ENCODE measurements around the gene TMEM168.
"Not testable (repeated sequence)": the region's sequence is repeated elsewhere in the genome, so short reads cannot be mapped to it uniquely, and the experiment has no call there.

The TMEM168 gene

GRCh38 chr7:112789817-112790585 is at the start of gene TMEM168:
Gene TMEM168, minus strand, starts transcription at chr7:112790393. Its CDS starts 5,568 bp downstream, at chr7:112784825.
- DNase-seq (ENCODE audit: low spot score), result peak; percentile 67

- DNase-seq (ENCODE audit: low spot score), result not testable (repeated sequence)
Observed at GRCh38 chr7:112835928-112836327, 45.7 kb upstream of the TMEM168 start.

- no peak for DNase-seq (ENCODE audit: low spot score)
Observed at GRCh38 chr7:112833082-112833481, 42.9 kb upstream of the TMEM168 start.

GRCh38 chr7:112830769-112831168 is 40.6 kb upstream of the TMEM168 start:
- no peak for DNase-seq (ENCODE audit: low spot score)

DNA sequence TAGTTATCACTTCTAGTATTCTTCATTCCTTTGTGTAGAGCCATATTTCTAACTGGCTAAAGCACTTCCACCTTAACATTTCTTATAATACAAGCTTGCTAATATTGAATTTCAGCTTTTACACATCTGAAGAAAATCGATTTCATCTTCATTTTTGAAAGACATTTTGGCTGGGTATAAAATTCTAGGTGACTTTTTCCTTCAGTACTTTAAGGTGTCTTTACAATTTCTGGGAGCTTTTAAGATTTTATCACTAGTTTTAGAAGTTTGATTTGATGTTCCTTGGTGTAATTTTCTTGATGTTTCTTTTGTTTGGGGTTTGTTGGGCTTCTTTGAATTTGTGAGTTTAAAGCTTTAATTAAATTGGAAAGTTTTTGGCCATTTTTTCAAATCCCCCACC is 38.5 kb upstream of the TMEM168 start:
- no peak for DNase-seq (ENCODE audit: low spot score)

GRCh38 chr7:112821345-112821744 is 31.2 kb upstream of the TMEM168 start:
- DNase-seq (ENCODE audit: low spot score), result no peak

- DNase-seq (ENCODE audit: low spot score), result no peak
Observed at GRCh38 chr7:112819536-112819935, 29.3 kb upstream of the TMEM168 start.

DNA sequence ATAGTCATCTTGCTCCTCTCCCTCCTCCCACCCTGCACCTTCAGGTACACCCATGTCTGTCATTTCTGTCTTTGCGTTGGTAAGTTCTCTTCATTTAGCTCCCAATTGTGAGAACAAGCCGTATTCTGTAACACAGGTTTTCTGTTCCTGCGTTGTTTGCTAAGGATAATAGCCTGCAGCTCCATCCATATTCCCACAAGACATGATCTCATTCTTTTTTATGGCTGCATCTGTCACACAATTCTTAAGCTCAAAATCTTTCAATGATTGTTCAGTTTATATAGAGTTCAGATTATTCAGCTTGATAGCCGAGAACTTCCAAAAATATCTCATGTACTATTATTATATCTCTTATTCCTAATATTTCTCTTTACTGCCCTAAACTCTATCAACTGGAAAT is 16.0 kb upstream of the TMEM168 start:
- DNase-seq (ENCODE audit: low spot score), result no peak

GRCh38 chr7:112802406-112802805 is 12.2 kb upstream of the TMEM168 start:
- DNase-seq (ENCODE audit: low spot score), result no peak

DNA sequence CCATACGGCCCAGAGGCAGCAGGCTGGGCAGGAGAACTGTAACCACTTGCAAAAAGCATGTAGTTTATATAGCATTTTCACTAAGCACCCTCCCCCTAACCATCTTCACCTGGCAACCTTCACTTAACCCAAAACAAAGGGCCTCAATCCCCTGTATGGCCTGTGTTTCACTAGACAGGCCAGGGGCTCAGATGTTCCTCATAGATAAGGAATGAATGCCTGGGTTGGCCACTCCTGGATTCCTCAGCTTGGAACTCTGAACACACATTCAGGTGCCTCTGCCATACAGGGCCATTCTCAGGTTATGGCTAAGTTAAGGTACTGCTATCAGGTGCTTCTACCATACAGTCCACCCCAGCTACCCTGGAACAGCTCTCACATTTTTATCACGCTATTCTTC is 10.3 kb upstream of the TMEM168 start:
- no peak for DNase-seq (ENCODE audit: low spot score)

- DNase-seq (ENCODE audit: low spot score), result no peak
Observed at GRCh38 chr7:112799448-112800120, 9.4 kb upstream of the TMEM168 start.

DNA sequence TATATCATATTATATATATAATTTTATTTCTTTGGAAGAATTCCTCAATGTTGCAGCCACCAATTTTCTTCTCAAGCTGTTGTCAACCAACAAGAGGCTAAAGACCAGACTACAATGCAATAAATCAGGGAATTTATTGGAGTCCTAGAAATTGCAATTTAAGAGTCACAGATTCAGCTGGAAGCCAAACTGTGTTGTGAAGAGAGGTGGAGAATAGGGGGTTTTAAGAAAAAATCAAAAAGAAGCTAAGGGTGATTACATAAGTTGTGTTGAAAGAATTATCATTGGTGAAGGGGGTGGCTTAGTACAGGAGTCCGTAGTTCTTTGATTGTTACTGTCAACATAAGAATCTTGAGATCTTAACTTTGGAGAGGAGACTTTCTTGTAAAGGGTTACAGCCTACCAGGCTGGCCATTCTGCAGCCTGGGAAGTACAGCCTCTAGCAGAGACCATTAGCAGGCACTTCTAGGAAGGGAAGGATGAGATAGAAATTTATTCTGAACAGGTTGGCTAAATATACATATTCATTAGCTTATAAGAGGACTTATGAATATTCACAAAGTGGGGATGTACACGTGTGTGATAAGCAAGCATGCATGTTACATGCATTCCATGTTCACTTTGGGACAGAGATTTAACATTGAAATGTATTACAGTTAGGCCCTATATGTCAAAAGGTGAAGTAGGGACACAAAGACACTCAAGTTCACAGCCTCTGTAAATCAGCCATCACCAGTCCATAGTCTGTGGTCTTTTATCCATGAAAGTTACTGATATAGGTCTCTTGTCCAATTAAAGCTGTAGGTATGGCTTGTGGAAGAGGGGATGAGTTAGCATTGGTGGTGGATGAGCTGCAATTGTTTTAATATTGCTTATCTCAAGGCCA is 8.3 kb upstream of the TMEM168 start:
- DNase-seq (ENCODE audit: low spot score), result no peak

DNA sequence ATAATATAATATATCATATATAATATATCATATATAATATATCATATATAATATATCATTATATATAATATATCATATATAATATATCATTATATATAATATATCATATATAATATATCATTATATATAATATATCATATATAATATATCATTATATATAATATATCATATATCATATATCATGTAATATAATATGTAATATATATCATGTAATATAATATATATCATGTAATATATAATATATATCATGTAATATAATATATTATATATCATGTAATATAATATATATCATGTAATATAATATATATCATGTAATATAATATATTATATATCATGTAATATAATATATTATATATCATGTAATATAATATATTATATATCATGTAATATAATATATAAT is 6.4 kb upstream of the TMEM168 start:
- DNase-seq (ENCODE audit: low spot score), result not testable (repeated sequence)

- no peak for DNase-seq (ENCODE audit: low spot score)
Observed at GRCh38 chr7:112792441-112792840, 2.2 kb upstream of the TMEM168 start.

GRCh38 chr7:112791465-112792168 is 1.4 kb upstream of the TMEM168 start:
- DNase-seq (ENCODE audit: low spot score), result no peak

GRCh38 chr7:112790586-112791003 is 402 bp upstream of the TMEM168 start:
- DNase-seq (ENCODE audit: low spot score), result peak; percentile 62

DNA sequence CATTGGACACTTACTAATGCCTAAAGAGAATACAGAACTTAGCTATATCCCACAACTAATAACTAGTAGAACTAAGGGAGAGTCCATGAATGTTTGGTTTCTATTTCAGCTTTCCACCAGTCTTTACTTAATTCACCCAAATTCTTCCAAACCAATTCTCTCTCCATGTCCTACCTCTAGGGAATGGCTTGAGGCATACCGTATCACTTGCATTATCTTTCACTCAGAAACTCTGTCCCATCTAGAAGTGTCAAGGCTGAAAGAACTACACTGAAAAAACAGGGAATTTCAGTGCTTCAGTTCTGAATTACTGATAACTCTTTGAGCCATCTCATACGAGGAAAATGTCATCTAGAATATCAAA is 758 bp downstream of the TMEM168 start:
- no peak for DNase-seq (ENCODE audit: low spot score)

GRCh38 chr7:112788778-112789343 is 1.3 kb downstream of the TMEM168 start:
- no peak for DNase-seq (ENCODE audit: low spot score)

- no peak for DNase-seq (ENCODE audit: low spot score)
Observed at GRCh38 chr7:112784603-112785002, 5.6 kb downstream of the TMEM168 start.

- DNase-seq (ENCODE audit: low spot score), result no peak
Observed at GRCh38 chr7:112782498-112782897, 7.7 kb downstream of the TMEM168 start.

DNA sequence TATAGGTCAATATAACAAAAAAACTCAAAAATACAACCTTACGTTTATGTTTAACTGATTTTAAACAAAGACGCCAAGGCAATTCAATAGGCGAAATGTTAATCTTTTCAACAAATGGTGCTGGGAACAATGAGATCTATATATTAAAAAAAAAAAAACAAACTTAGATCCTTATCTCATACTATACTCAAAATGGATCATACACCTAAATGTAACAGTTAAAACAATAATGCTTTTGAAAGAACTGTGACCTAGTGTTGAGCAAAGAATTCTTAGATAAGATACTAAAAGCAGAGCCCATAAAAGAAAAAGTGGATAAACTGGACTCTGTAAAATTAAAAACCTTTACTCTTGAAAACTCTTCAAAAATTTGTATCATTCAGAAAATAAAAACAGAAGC is 8.6 kb downstream of the TMEM168 start:
- DNase-seq (ENCODE audit: low spot score), result no peak

GRCh38 chr7:112781110-112781509 is 9.1 kb downstream of the TMEM168 start:
- no peak for DNase-seq (ENCODE audit: low spot score)

Data from Ammon's horn (tissue), 1 donor.